ENCODE results near the gene TRIM60. TPM values are rescaled to one million over a fixed set of nuclear protein-coding genes. Genes with fewer than 3 reads are reported as not detected.

Gene TRIM60
- total and polyA plus RNA-seq, 2 of the 4 experiments (the other 2 are of a cell fraction) = not detected

- Histone ChIP-seq H3K4me2 (ENCODE audit: low read depth, low read length) (no peak overlapping the region), H3K4me1 (ENCODE audit: control insufficient read depth, insufficient read depth, low read length) (no peaks in the 10 kb centered on the region), H2AK5ac (ENCODE audit: low read depth, low read length) (no peak overlapping the region), H3K27me3 (ENCODE audit: control insufficient read depth, insufficient read depth, low read length) (no peaks in the 10 kb centered on the region), H2AFZ (replicated peaks; ENCODE audit: low read length, poor library complexity) (no peak overlapping the region), H3K36me3 (ENCODE audit: control insufficient read depth, insufficient read depth, low read length) (no peaks in the 10 kb centered on the region), H2BK20ac (ENCODE audit: low read depth, low read length) (no peak overlapping the region), H2BK120ac (ENCODE audit: low read depth, low read length) (no peak overlapping the region), H3K4ac (ENCODE audit: low read depth, low read length) (no peak overlapping the region), H3K9me3 (ENCODE audit: control insufficient read depth, insufficient read depth, low read length) (no peaks in the 10 kb centered on the region), H3K27ac (ENCODE audit: insufficient read depth, low read length) (no peak overlapping the region), H3K9ac (ENCODE audit: low read depth, low read length) (no peak overlapping the region), H2BK5ac (ENCODE audit: low read depth, low read length, poor library complexity, severe bottlenecking) (no peak overlapping the region), H4K5ac (ENCODE audit: low read depth, low read length) (no peak overlapping the region), H3K18ac (ENCODE audit: low read depth, low read length) (no peak overlapping the region), H3K23ac (ENCODE audit: low read depth, low read length) (no peak overlapping the region), H3K14ac (replicated peaks; ENCODE audit: low read depth, low read length) (no peak overlapping the region), H3K4me3 (ENCODE audit: insufficient read depth, low read depth, low read length) (no peak overlapping the region), H3K79me1 (ENCODE audit: low read depth in 1 of 2, low read length in 2 of 2) (no peaks in the 10 kb centered on the region), H4K91ac (ENCODE audit: insufficient read depth, low read depth, low read length) (no peak overlapping the region), H2BK15ac (ENCODE audit: low read depth, low read length) (no peak overlapping the region), H3K9me1 (ENCODE audit: insufficient read depth, low read length) (no peaks in the 10 kb centered on the region), H4K20me1 (ENCODE audit: insufficient read depth, low read length) (no peaks in the 10 kb centered on the region), H2AK9ac (replicated peaks; ENCODE audit: low read depth, low read length, poor library complexity) (no peak overlapping the region), H4K8ac (ENCODE audit: low read depth in 2 of 2, low read length in 2 of 2) (no peak overlapping the region), H3K56ac (ENCODE audit: extremely low read depth, insufficient read depth, low read length) (no peak overlapping the region)
- DNase-seq = no peak
- dilution Hi-C loops (cut with HindIII; ENCODE audit: low sequenced_read_pairs, unreplicated experiment) = no loop called here
- BruUV-seq (replicated peaks) = no TSS peak
- no peak for ATAC-seq (ENCODE audit: low read depth)
- ChIA-PET POLR2A (ENCODE audit: unreplicated experiment) (no interaction called here), CTCF (no interaction called here)
- intact Hi-C loops (cut with micrococcal nuclease) = no loop called here
- 56% methylated on average over 2 of the region's 5 CpGs; no CpG with 5 or more reads in 1 of the 2 experiments for WGBS, 2 experiments (ENCODE audit: extremely low coverage in 2 of 2, insufficient read length in 1 of 2)
- TF ChIP-seq RFX5 (IDR thresholded peaks at IDR 0.05; ENCODE audit: low read depth, low read length) = no peak
- no peak for TF ChIP-seq FOS (IDR thresholded peaks at IDR 0.05; ENCODE audit: low read depth, low read length)
- in situ Hi-C loops (cut with MboI; ENCODE audit: low sequenced_read_pairs) = no loop called here
These were observed 20.4 kb upstream of the TRIM60 start for GRCh38 chr4:165011403-165011802.
